Activated T-cell treated with anti-CD3 and anti-CD28 coated beads for 1 hour (primary cell): ENCODE data around the gene NCAM1.

Experiments
- DNase-seq: peaks from one replicate; pipeline ENCODE4 v3.0.0-alpha.2; 2020; ENCODE audit warnings: low read depth

NCAM1 gene

GRCh38 chr11:113173126-113173525, 211.9 kb downstream of the NCAM1 start:
- DNase-seq, result no peak

GRCh38 chr11:113174882-113175281, 213.7 kb downstream of the NCAM1 start:
- no peak for DNase-seq

GRCh38 chr11:113176599-113177360, 215.6 kb downstream of the NCAM1 start:
- no peak for DNase-seq

DNA sequence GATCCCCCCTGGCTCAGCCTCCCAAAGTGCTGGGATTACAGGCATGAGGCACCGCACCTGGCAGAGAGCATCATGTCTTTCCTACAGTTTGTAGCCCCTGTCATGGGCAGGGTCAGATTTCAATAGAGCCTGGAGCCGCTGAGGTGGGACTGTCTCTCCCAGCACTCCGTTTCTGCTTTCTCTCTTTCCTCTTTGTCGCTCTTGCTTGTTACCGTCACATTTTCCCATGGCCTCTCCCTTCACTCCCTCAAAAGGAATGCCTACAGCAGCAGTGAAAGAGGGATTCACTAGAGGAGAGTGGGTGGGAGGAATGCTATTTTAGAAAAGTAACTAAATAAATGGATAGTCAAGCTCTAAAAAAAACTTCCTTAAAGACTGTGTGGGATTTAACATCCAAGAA, 216.5 kb downstream of the NCAM1 start:
- DNase-seq, result no peak

DNA sequence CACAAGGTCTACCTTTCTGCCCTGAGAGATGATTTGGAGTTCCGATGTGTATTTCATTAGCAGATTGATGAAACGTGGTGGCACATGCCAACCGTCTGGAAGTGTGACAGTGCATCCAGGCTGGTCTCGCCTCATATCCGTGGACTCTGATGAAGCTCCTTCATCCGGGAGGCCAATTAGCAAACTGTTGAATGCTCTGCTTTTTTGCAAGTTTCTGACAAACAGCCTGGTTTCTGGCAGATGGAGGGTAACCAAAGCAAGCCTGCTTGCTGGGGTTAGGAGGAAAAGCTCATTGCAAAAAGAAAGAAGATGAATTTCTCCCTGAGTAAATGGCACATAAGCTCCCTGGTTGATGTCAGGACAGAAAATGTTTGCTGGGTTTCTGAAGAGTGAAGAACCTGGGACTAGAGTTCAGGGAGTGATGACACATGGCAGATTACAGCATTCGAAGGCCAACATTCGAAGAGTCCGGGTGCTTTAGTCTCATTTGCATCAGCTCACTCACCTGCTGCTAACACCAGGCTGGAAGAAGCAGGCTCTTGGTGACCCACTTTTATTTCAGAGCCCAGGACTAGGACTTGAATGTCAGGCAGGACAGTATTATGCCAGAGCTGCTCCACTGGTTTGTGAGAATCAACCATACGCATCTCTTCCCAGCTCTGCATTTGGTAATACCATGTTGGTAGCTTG, 217.3 kb downstream of the NCAM1 start:
- DNase-seq, result no peak

GRCh38 chr11:113179181-113179704, 218.0 kb downstream of the NCAM1 start:
- no peak for DNase-seq

DNA sequence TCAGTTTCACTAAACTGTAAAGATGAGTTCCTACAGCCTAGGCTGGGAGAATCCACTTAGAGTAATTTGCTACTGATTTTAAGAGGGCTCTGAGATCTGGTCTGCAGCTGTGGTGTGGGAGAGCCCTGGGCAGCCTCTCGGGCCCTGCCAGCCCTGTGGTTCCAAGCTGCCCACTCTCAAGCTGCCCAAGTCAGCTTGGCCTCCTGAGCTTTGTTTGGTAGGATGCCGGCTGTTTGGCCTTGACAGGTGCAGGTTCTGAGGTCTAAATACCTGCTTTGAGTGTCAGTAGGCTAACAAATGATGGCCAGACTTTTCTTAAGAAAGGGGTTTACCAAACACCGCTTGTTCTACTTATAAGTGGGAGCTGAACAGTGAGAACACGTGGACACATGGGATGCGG, 219.9 kb downstream of the NCAM1 start:
- no peak for DNase-seq

DNA sequence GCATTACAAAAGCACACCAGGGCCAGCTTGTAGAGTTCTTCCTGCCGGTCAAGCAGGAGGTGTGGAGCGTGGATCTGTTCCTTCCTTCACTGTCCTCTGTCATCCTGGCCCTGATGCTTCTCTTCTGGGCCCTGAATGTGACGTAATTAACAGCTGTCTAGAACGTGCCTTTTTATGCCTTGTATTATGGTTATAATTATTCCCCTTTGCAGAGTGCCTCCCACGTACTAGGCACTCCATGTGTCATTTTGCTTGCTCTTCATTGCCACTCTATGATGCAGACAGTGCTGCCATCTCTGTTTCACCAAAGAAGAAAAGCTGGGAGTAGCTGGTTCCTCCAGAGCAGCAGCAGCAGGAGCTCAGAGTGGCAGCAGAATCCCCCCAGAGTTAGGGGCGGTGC, 221.1 kb downstream of the NCAM1 start:
- DNase-seq, result no peak

- DNase-seq, result no peak
Observed at GRCh38 chr11:113184498-113184897, 223.3 kb downstream of the NCAM1 start.

DNA sequence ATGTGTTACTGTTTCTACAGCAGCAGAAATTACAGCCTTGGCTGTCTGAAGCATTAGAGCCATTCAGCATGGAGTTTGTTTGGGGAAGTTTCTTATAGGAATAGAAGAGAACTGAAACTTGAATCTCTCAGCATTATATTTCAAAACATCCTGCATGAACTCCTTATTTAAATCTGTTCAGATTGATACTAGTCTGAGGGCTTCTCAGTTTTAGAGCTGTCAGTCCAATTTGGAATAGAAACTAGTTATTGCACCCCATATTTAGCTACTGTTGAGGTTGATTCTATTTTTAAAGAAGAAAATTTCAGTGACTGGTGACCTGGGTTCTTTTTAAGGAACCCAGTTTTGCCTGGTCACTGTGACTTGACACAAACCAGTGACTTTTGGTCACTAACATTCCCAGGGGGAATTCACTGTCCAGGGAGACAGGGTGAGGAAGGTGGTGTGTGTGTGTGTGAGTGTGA, 227.2 kb downstream of the NCAM1 start:
- DNase-seq, result no peak

- DNase-seq, result no peak
Observed at GRCh38 chr11:113189909-113190667, 228.9 kb downstream of the NCAM1 start.

DNA sequence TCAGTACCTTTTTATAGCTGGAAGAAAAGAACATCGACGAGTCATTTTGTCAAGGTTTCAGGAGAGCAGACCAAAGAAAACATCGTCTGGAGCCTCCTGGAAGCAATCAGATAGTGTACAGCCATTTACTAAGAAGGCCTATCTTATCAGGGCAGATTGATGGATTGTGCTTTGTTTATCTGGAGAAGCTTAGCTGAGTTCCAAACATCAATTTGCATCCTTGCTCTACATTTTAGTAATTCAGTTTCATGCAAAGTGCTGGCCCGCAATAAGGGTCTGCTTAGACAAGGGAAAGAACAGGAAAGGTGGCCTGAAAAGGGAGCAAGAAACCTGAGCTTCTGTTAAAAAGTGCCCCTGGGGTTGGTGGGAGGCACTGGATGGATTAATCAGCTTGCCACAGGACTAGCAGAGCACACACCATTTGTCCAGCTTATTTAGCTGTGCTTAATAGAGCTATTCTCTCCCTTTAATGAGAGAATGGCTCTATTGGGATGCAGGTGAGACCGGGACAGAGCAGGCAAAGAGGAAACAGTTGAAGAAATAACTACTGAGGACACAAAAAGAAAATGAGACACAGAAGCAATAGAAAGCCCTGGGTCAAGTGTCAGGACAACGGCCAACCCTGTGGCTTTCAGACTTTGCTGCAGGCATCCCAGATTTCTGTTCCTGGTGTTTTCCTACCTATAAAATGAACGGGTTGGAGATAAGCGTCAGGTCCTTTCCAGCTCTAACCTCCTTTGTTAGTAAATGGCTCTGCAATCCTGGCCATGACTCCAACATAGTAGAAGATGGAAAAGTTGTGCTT, 231.1 kb downstream of the NCAM1 start:
- no peak for DNase-seq

GRCh38 chr11:113193016-113193415, 231.8 kb downstream of the NCAM1 start:
- DNase-seq, result no peak

DNA sequence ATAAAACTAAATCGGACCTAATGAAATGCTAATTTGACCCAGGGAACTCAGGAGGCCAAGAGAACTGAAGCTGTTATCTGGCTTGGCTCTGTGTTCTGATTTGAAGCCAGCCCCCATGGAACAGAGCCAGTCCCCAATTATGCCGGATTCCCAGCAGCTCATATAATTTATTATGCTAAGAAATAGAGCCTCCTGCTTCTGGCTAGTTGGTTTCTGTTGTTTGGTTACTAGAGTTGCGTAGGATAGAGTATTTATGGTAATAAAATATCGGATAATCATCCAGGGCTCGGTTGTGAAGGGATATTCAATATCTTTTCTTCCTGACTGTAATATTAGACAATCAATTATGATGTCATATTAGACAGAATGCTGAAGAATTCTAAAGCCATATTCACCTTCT, 232.7 kb downstream of the NCAM1 start:
- DNase-seq, result no peak

GRCh38 chr11:113195728-113196127, 234.5 kb downstream of the NCAM1 start:
- DNase-seq, result no peak

GRCh38 chr11:113197446-113197845, 236.2 kb downstream of the NCAM1 start:
- no peak for DNase-seq

GRCh38 chr11:113198972-113199661, 237.9 kb downstream of the NCAM1 start:
- DNase-seq, result no peak

DNA sequence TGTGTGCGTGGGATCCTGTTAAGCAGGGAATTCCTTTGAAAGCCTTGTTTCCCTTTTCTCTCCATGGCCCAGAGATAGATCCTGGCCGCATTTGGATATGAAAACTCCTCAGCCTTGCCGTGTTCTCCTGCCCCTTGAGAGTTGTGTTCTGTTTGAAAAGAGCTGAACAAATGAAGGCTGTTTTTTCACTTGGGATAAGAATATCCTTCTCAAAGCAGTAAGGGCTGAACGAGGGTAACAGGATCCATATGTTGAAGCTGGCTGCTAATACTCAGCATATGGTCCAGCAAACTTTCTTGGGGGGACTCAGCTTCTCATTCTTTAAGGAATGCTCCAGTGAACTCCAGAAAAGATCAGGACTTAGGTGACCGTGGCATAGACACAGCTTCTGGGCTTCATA, 238.6 kb downstream of the NCAM1 start:
- DNase-seq, result no peak

- DNase-seq, result no peak
Observed at GRCh38 chr11:113201054-113201818, 240.0 kb downstream of the NCAM1 start.

DNA sequence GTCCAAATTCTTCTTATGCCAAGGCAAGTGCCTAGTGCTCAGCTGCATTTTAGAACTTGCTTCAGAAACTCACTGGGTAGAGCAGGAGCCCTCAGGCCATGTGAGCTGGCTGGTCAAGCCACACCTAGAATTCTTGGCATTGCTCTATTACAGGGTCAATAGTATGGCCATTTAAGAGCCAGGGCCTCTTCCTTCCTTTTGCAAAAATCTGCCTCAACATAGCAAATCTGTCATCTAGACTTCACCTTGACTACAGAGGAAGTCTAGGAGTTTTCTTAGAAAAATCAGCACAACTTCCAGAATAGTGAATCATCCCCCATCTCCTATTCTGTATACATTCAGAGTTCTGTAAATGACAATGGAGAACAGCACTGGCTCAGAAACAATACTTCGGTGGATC, 241.2 kb downstream of the NCAM1 start:
- no peak for DNase-seq
